Endothelial cell of umbilical vein (primary cell): Measurements from ENCODE around the gene THEMIS2. TPM values are rescaled to one million over a fixed set of nuclear protein-coding genes. Genes with fewer than 3 reads are reported as not detected.

Source experiments
- BruUV-seq: library from RNA; stranded (reverse); fragments of 400-500 nt; replicated peaks from 2 replicates; lab custom pipeline; 2021; lab: Mats Ljungman, UMichigan
- CTCF ChIA-PET: fragments of 300-600, 350-600 bp; sonication (Branson Sonifier 250); formaldehyde crosslinking; loops from one replicate; lab custom pipeline; 2021; ENCODE audit warnings: antibody characterized with exemption, inconsistent platforms; lab: Charles Lee
- POLR2A ChIA-PET: fragments of 300-600, 350-600 bp; sonication (Branson Sonifier 250); formaldehyde crosslinking; loops from one replicate; lab custom pipeline; 2021; ENCODE audit warnings: antibody characterized with exemption, inconsistent platforms; lab: Charles Lee
- DNase-seq: peaks from one replicate; pipeline ENCODE4 v3.0.0-alpha.2; 2011; ENCODE audit warnings: low read depth, low spot score
- FAIRE-seq: peaks from 2 replicates; lab custom pipeline; 2011; peaks lifted over from hg19 to GRCh38; lab: Jason Lieb, UNC
- H2AFZ ChIP-seq: 2 replicates; pipeline ENCODE4 v1.6.0; 2012; ENCODE audit warnings: low read depth, low read length, control low read depth, inconsistent platforms
- H3K27ac ChIP-seq: 2 replicates; pipeline ENCODE4 v1.5.1; 2011; ENCODE audit warnings: low read depth, mild to moderate bottlenecking, control low read depth, low read length, moderate library complexity; ENCODE audit not compliant: insufficient read depth
- H3K27me3 ChIP-seq, 2 experiments: 2 replicates each; pipeline versions ENCODE4 v1.6.0 to v1.6.1; 2011; ENCODE audit warnings: low read length in 2 of 2, mixed read lengths in 1 of 2; ENCODE audit not compliant: control insufficient read depth in 2 of 2, insufficient read depth in 2 of 2
- H3K36me3 ChIP-seq, 2 experiments: 2 replicates in 1 of 2; 3 replicates in 1 of 2; pipeline ENCODE4 v1.5.1; 2011; ENCODE audit warnings: low read length in 2 of 2, mild to moderate bottlenecking in 1 of 2, moderate library complexity in 1 of 2; ENCODE audit not compliant: control insufficient read depth in 2 of 2, insufficient read depth in 2 of 2; ENCODE audit errors: extremely low read depth in 1 of 2
- H3K4me1 ChIP-seq: 3 replicates; pipeline ENCODE4 v1.5.1; 2011; ENCODE audit warnings: mild to moderate bottlenecking, low read length; ENCODE audit not compliant: control insufficient read depth, insufficient read depth; ENCODE audit errors: extremely low read depth
- H3K4me2 ChIP-seq: 2 replicates; pipeline ENCODE4 v1.6.1; 2011; ENCODE audit warnings: low read length, control low read depth, mixed read lengths; ENCODE audit not compliant: insufficient read depth
- H3K4me3 ChIP-seq, 3 experiments: fragments of 200-600 bp in 1 of 3; sonication (generic), shearing (Covaris generic) in 1 of 3; replicated peaks in 1 of 3; 2 replicates each; pipeline ENCODE4 v1.5.1; 2011 to 2016; ENCODE audit warnings: control low read depth in 3 of 3, low read length in 3 of 3, mild to moderate bottlenecking in 2 of 3, inconsistent platforms in 1 of 3, low read depth in 1 of 3, moderate library complexity in 1 of 3; ENCODE audit not compliant: insufficient read depth in 1 of 3
- H3K79me2 ChIP-seq: 2 replicates; pipeline ENCODE4 v1.6.0; 2012; ENCODE audit warnings: low read length, inconsistent platforms; ENCODE audit not compliant: control insufficient read depth, insufficient read depth
- H3K9ac ChIP-seq: replicated peaks from 2 replicates; pipeline ENCODE3; 2011; ENCODE audit warnings: low read length, control low read depth; ENCODE audit not compliant: insufficient read depth; ENCODE audit errors: extremely low read depth
- H3K9me1 ChIP-seq: replicated peaks from 3 replicates; pipeline ENCODE4 v1.6.0; 2011; ENCODE audit warnings: mild to moderate bottlenecking, low read length; ENCODE audit not compliant: control insufficient read depth, insufficient read depth; ENCODE audit errors: extremely low read depth
- H3K9me3 ChIP-seq: replicated peaks from 2 replicates; pipeline ENCODE4 v1.5.1; 2012; ENCODE audit warnings: low read length, inconsistent platforms; ENCODE audit not compliant: control insufficient read depth, insufficient read depth
- H4K20me1 ChIP-seq: replicated peaks from 2 replicates; pipeline ENCODE3; 2011; ENCODE audit warnings: mild to moderate bottlenecking, low read length; ENCODE audit not compliant: control insufficient read depth, insufficient read depth; ENCODE audit errors: extremely low read depth
- CTCF ChIP-seq, 2 donors: IDR thresholded peaks; 1 replicate in 1 of 2; 2 replicates in 1 of 2; pipeline ENCODE4 v1.5.1; 2011; ENCODE audit warnings: low read length in 2 of 2, mild to moderate bottlenecking in 2 of 2, moderate library complexity in 2 of 2, control low read depth in 1 of 2, inconsistent platforms in 1 of 2, low read depth in 1 of 2; ENCODE audit not compliant: insufficient read depth in 1 of 2; ENCODE audit errors: extremely low read depth in 1 of 2
- EZH2 ChIP-seq: IDR thresholded peaks from 2 replicates; pipeline ENCODE4 v1.6.1; 2012; ENCODE audit warnings: borderline replicate concordance, low read depth, mild to moderate bottlenecking, moderate library complexity, low read length, inconsistent platforms; ENCODE audit not compliant: severe bottlenecking
- FOS ChIP-seq: IDR thresholded peaks from 2 replicates; pipeline ENCODE4 v1.6.1; 2011; ENCODE audit warnings: mild to moderate bottlenecking, low read length, moderate library complexity, borderline replicate concordance; ENCODE audit not compliant: insufficient read depth
- GATA2 ChIP-seq: IDR thresholded peaks from 2 replicates; pipeline ENCODE4 v1.7.0; 2011; ENCODE audit warnings: low read depth, mild to moderate bottlenecking, moderate library complexity, mixed read lengths, low read length; ENCODE audit not compliant: insufficient read length, insufficient read depth
- JUN ChIP-seq: IDR thresholded peaks from 2 replicates; pipeline ENCODE4 v1.6.1; 2011; ENCODE audit warnings: borderline replicate concordance, low read depth; ENCODE audit not compliant: insufficient read length, insufficient read depth
- MAX ChIP-seq: IDR thresholded peaks from 2 replicates; pipeline ENCODE4 v1.6.1; 2011; ENCODE audit not compliant: insufficient read depth, insufficient read length
- MYC ChIP-seq: IDR thresholded peaks from one replicate; pipeline ENCODE4 v1.6.1; 2011; ENCODE audit warnings: mild to moderate bottlenecking, low read depth, low read length
- POLR2A ChIP-seq: IDR thresholded peaks from 2 replicates; pipeline ENCODE4 v1.6.1; 2012; ENCODE audit warnings: low read depth, mild to moderate bottlenecking, control low read depth, low read length
- POLR2AphosphoS5 ChIP-seq: IDR thresholded peaks from 2 replicates; pipeline ENCODE4 v1.6.1; 2012; ENCODE audit warnings: low read depth, mild to moderate bottlenecking, control low read depth, low read length, moderate library complexity; ENCODE audit not compliant: insufficient read depth
- dilution Hi-C: fragments of 300-500 bp; cut with MboI; formaldehyde crosslinking; loops from one replicate; pipeline ENCODE4 v1.15.0; 2019; ENCODE audit warnings: low sequenced_read_pairs; ENCODE audit not compliant: extremely low pct_ligation_motif_present
- intact Hi-C: fragments of 100-400 bp; cut with micrococcal nuclease; formaldehyde crosslinking; loops from one replicate; pipeline ENCODE4 v1.10.0; 2022
- polyA plus RNA-seq, 4 experiments: library from polyadenylated mRNA; depleted of rRNA in 3 of 4; stranded (reverse) in 3 of 4; unstranded in 1 of 4; fragments of >200 nt; gene quantifications; 2 replicates each; pipeline versions ENCODE4 v1.2.1 to v1.2.3, GENCODE V29; 2011 to 2012; ENCODE audit warnings: missing spikeins in 1 of 4
- total RNA-seq: library from RNA; stranded (reverse); gene quantifications from 2 replicates; pipeline ENCODE4 v1.2.3, GENCODE V29; 2021

The THEMIS2 gene
- total and polyA plus RNA-seq, 2 donors (not counting 3 experiments of a cell fraction or from before 2014, with no cell fraction given) = 11.1 to 15.7 TPM

GRCh38 chr1:27862671-27863537 is 9.4 kb upstream of the THEMIS2 start:
- H3K4me1 ChIP-seq = peaks cover 4% of the 10 kb centered on the region
- peak overlapping the region; percentile 1 for H2AFZ ChIP-seq
- TF ChIP-seq CTCF (IDR thresholded peaks at IDR 0.05; ENCODE audit: extremely low read depth in 1 of 2, insufficient read depth in 1 of 2, low read depth in 1 of 2, low read length in 2 of 2) (no peak), JUN (no peak), GATA2 (no peak), POLR2A (no peak), MAX (no peak), MYC (no peak), POLR2AphosphoS5 (no peak), FOS (no peak), EZH2 (no peak)
- H3K27ac ChIP-seq = no peak overlapping the region
- no peaks in the 10 kb centered on the region for H3K79me2 ChIP-seq
- H3K27me3 ChIP-seq = no peaks in the 10 kb centered on the region
- ChIA-PET POLR2A (no interaction called here), CTCF (interaction anchor here (1.1 kb wide), 1 partner anchor 12 kb away, joined by 3 read pairs; no protein-coding TSS in a partner anchor)
- H3K4me3 ChIP-seq = no peak overlapping the region
- no peak overlapping the region for H3K4me2 ChIP-seq
- no peaks in the 10 kb centered on the region for H3K9me1 ChIP-seq
- dilution Hi-C loops = no loop called here
- no peaks in the 10 kb centered on the region for H3K9me3 ChIP-seq
- no peak overlapping the region for H3K9ac ChIP-seq
- DNase-seq = peak; percentile 49
- H3K36me3 ChIP-seq = no peaks in the 10 kb centered on the region
- no TSS peak for BruUV-seq
- peak; percentile 74 for FAIRE-seq
- intact Hi-C loops = no loop called here
- no peaks in the 10 kb centered on the region for H4K20me1 ChIP-seq
